ENCODE measurements around the gene LETM1.

LETM1 gene

GRCh38 chr4:1852904-1853623, 2.9 kb downstream of the LETM1 start:
- Histone ChIP-seq H3K18ac (ENCODE audit: low read length) (no peak overlapping the region), H3K27me3 (ENCODE audit: control insufficient read depth in 3 of 3, insufficient read depth in 3 of 3, low read depth in 1 of 3, low read length in 3 of 3) (peaks cover 0 to 4% (median 0%) of the 10 kb centered on the region in 3 experiments), H3K79me1 (ENCODE audit: low read depth, low read length) (peaks cover 5% of the 10 kb centered on the region), H3K4ac (ENCODE audit: low read length) (no peak overlapping the region), H3K36me3 (replicated peaks in 1 of 2; ENCODE audit: control insufficient read depth in 2 of 2, insufficient read depth in 2 of 2, low read length in 2 of 2) (peaks cover 2 to 33% of the 10 kb centered on the region in 2 donors), H3K9me3 (replicated peaks in 1 of 2; ENCODE audit: control insufficient read depth in 2 of 2, insufficient read depth in 1 of 2, low read depth in 1 of 2, low read length in 2 of 2) (no peaks in the 10 kb centered on the region), H3K4me2 (ENCODE audit: insufficient read depth, low read length, poor library complexity, severe bottlenecking) (no peak overlapping the region), H3K23ac (ENCODE audit: low read depth, low read length, poor library complexity) (no peak overlapping the region), H3K4me1 (ENCODE audit: control insufficient read depth in 2 of 2, insufficient read depth in 1 of 2, low read depth in 1 of 2, low read length in 2 of 2) (peaks cover 5 to 15% of the 10 kb centered on the region in 2 donors), H2BK12ac (ENCODE audit: low read length) (no peak overlapping the region), H3K27ac (replicated peaks; ENCODE audit: low read length) (no peak overlapping the region), H3K14ac (ENCODE audit: low read length) (no peak overlapping the region), H4K91ac (ENCODE audit: low read depth, low read length, poor library complexity) (no peak overlapping the region), H4K8ac (ENCODE audit: low read depth, low read length) (no peak overlapping the region), H2BK120ac (ENCODE audit: low read depth, low read length) (no peak overlapping the region), H2AK5ac (ENCODE audit: low read depth, low read length) (no peak overlapping the region), H3K4me3 (ENCODE audit: low read length in 2 of 2) (no peak overlapping the region), H3K9ac (ENCODE audit: low read depth, low read length, poor library complexity) (no peak overlapping the region), H2AFZ (ENCODE audit: low read length) (no peak overlapping the region), H2BK5ac (ENCODE audit: low read length) (no peak overlapping the region), H2BK15ac (ENCODE audit: low read length) (no peak overlapping the region)
- no peak for DNase-seq (ENCODE audit: low spot score)
- no CpG with 5 or more reads among the region's 9 CpGs for WGBS, 2 donors (ENCODE audit: extremely low coverage in 2 of 2, insufficient read length in 2 of 2, insufficient replicate concordance in 1 of 2)

GRCh38 chr4:1851575-1852410, 4.2 kb downstream of the LETM1 start:
- Histone ChIP-seq H2AFZ (ENCODE audit: low read length) (no peak overlapping the region), H3K27ac (replicated peaks; ENCODE audit: low read length) (no peak overlapping the region), H3K9me3 (replicated peaks in 1 of 2; ENCODE audit: control insufficient read depth in 2 of 2, insufficient read depth in 1 of 2, low read depth in 1 of 2, low read length in 2 of 2) (no peaks in the 10 kb centered on the region), H2BK12ac (ENCODE audit: low read length) (no peak overlapping the region), H3K79me1 (ENCODE audit: low read depth, low read length) (peaks cover 5% of the 10 kb centered on the region), H3K4me2 (ENCODE audit: insufficient read depth, low read length, poor library complexity, severe bottlenecking) (no peak overlapping the region), H3K9ac (ENCODE audit: low read depth, low read length, poor library complexity) (peak overlapping the region; percentile 50), H3K36me3 (replicated peaks in 1 of 2; ENCODE audit: control insufficient read depth in 2 of 2, insufficient read depth in 2 of 2, low read length in 2 of 2) (peaks cover 2 to 45% of the 10 kb centered on the region in 2 donors), H2AK5ac (ENCODE audit: low read depth, low read length) (peak overlapping the region; percentile 63), H3K4me1 (ENCODE audit: control insufficient read depth in 2 of 2, insufficient read depth in 1 of 2, low read depth in 1 of 2, low read length in 2 of 2) (peaks cover 4% of the 10 kb centered on the region in 2 donors), H2BK15ac (ENCODE audit: low read length) (no peak overlapping the region), H4K91ac (ENCODE audit: low read depth, low read length, poor library complexity) (no peak overlapping the region), H3K27me3 (ENCODE audit: control insufficient read depth in 3 of 3, insufficient read depth in 3 of 3, low read depth in 1 of 3, low read length in 3 of 3) (no peaks in the 10 kb centered on the region), H3K23ac (ENCODE audit: low read depth, low read length, poor library complexity) (no peak overlapping the region), H3K14ac (ENCODE audit: low read length) (no peak overlapping the region), H3K18ac (ENCODE audit: low read length) (no peak overlapping the region), H3K4me3 (ENCODE audit: low read length in 2 of 2) (no peak overlapping the region), H4K8ac (ENCODE audit: low read depth, low read length) (no peak overlapping the region), H2BK5ac (ENCODE audit: low read length) (no peak overlapping the region), H3K4ac (ENCODE audit: low read length) (no peak overlapping the region), H2BK120ac (ENCODE audit: low read depth, low read length) (no peak overlapping the region)
- DNase-seq (ENCODE audit: low spot score), result no peak
- no CpG with 5 or more reads among the region's 16 CpGs for WGBS, 2 donors (ENCODE audit: extremely low coverage in 2 of 2, insufficient read length in 2 of 2, insufficient replicate concordance in 1 of 2)

GRCh38 chr4:1851160-1851559, 4.8 kb downstream of the LETM1 start:
- H4K91ac ChIP-seq (ENCODE audit: low read depth, low read length, poor library complexity), result no peak overlapping the region
- no peak overlapping the region for H2BK120ac ChIP-seq (ENCODE audit: low read depth, low read length)
- H3K36me3 ChIP-seq (replicated peaks in 1 of 2; ENCODE audit: control insufficient read depth in 2 of 2, insufficient read depth in 2 of 2, low read length in 2 of 2), result peaks cover 2 to 52% of the 10 kb centered on the region in 2 donors
- H3K27me3 ChIP-seq (ENCODE audit: control insufficient read depth in 3 of 3, insufficient read depth in 3 of 3, low read depth in 1 of 3, low read length in 3 of 3), result no peaks in the 10 kb centered on the region
- H3K4me1 ChIP-seq (ENCODE audit: control insufficient read depth in 2 of 2, insufficient read depth in 1 of 2, low read depth in 1 of 2, low read length in 2 of 2), result peaks cover 3 to 4% of the 10 kb centered on the region in 2 donors
- no peak overlapping the region for H4K8ac ChIP-seq (ENCODE audit: low read depth, low read length)
- H3K18ac ChIP-seq (ENCODE audit: low read length), result no peak overlapping the region
- no peak overlapping the region for H3K4me2 ChIP-seq (ENCODE audit: insufficient read depth, low read length, poor library complexity, severe bottlenecking)
- H3K4me3 ChIP-seq (ENCODE audit: low read length in 2 of 2), result no peak overlapping the region
- DNase-seq (ENCODE audit: low spot score), result no peak
- H3K14ac ChIP-seq (ENCODE audit: low read length), result peak overlapping the region; percentile 71
- H3K9ac ChIP-seq (ENCODE audit: low read depth, low read length, poor library complexity), result no peak overlapping the region
- no peak overlapping the region for H2BK5ac ChIP-seq (ENCODE audit: low read length)
- WGBS, 2 donors (ENCODE audit: extremely low coverage in 2 of 2, insufficient read length in 2 of 2, insufficient replicate concordance in 1 of 2), result no CpG with 5 or more reads among the region's 11 CpGs
- H3K79me1 ChIP-seq (ENCODE audit: low read depth, low read length), result peaks cover 5% of the 10 kb centered on the region
- H2BK15ac ChIP-seq (ENCODE audit: low read length), result no peak overlapping the region
- H3K27ac ChIP-seq (replicated peaks; ENCODE audit: low read length), result no peak overlapping the region
- H3K23ac ChIP-seq (ENCODE audit: low read depth, low read length, poor library complexity), result peak overlapping the region; percentile 73
- H2BK12ac ChIP-seq (ENCODE audit: low read length), result no peak overlapping the region
- no peak overlapping the region for H2AFZ ChIP-seq (ENCODE audit: low read length)
- no peak overlapping the region for H3K4ac ChIP-seq (ENCODE audit: low read length)
- H2AK5ac ChIP-seq (ENCODE audit: low read depth, low read length), result peak overlapping the region; percentile 63
- no peaks in the 10 kb centered on the region for H3K9me3 ChIP-seq (replicated peaks in 1 of 2; ENCODE audit: control insufficient read depth in 2 of 2, insufficient read depth in 1 of 2, low read depth in 1 of 2, low read length in 2 of 2)

GRCh38 chr4:1850276-1850675, 5.7 kb downstream of the LETM1 start:
- peaks cover 5% of the 10 kb centered on the region for H3K79me1 ChIP-seq (ENCODE audit: low read depth, low read length)
- H2BK15ac ChIP-seq (ENCODE audit: low read length), result no peak overlapping the region
- H2AK5ac ChIP-seq (ENCODE audit: low read depth, low read length), result no peak overlapping the region
- H3K9ac ChIP-seq (ENCODE audit: low read depth, low read length, poor library complexity), result no peak overlapping the region
- no peaks in the 10 kb centered on the region for H3K9me3 ChIP-seq (replicated peaks in 1 of 2; ENCODE audit: control insufficient read depth in 2 of 2, insufficient read depth in 1 of 2, low read depth in 1 of 2, low read length in 2 of 2)
- H3K18ac ChIP-seq (ENCODE audit: low read length), result no peak overlapping the region
- no peak overlapping the region for H2BK12ac ChIP-seq (ENCODE audit: low read length)
- no peak overlapping the region for H3K4me3 ChIP-seq (ENCODE audit: low read length in 2 of 2)
- no peak overlapping the region for H3K4me2 ChIP-seq (ENCODE audit: insufficient read depth, low read length, poor library complexity, severe bottlenecking)
- peak overlapping the region; percentile 13 for H2BK5ac ChIP-seq (ENCODE audit: low read length)
- H4K8ac ChIP-seq (ENCODE audit: low read depth, low read length), result no peak overlapping the region
- H2AFZ ChIP-seq (ENCODE audit: low read length), result no peak overlapping the region
- no peak overlapping the region for H3K4ac ChIP-seq (ENCODE audit: low read length)
- H3K14ac ChIP-seq (ENCODE audit: low read length), result no peak overlapping the region
- H3K4me1 ChIP-seq (ENCODE audit: control insufficient read depth in 2 of 2, insufficient read depth in 1 of 2, low read depth in 1 of 2, low read length in 2 of 2), result peaks cover 2 to 3% of the 10 kb centered on the region in 2 donors
- H3K27me3 ChIP-seq (ENCODE audit: control insufficient read depth in 3 of 3, insufficient read depth in 3 of 3, low read depth in 1 of 3, low read length in 3 of 3), result no peaks in the 10 kb centered on the region
- no peak overlapping the region for H3K27ac ChIP-seq (replicated peaks; ENCODE audit: low read length)
- no peak for DNase-seq (ENCODE audit: low spot score)
- no peak overlapping the region for H2BK120ac ChIP-seq (ENCODE audit: low read depth, low read length)
- H3K36me3 ChIP-seq (replicated peaks in 1 of 2; ENCODE audit: control insufficient read depth in 2 of 2, insufficient read depth in 2 of 2, low read length in 2 of 2), result peaks cover 2 to 60% of the 10 kb centered on the region in 2 donors
- H3K23ac ChIP-seq (ENCODE audit: low read depth, low read length, poor library complexity), result no peak overlapping the region
- no peak overlapping the region for H4K91ac ChIP-seq (ENCODE audit: low read depth, low read length, poor library complexity)
- WGBS, 2 donors (ENCODE audit: extremely low coverage in 2 of 2, insufficient read length in 2 of 2, insufficient replicate concordance in 1 of 2), result no CpG with 5 or more reads among the region's 10 CpGs

All from neuronal stem cell (in vitro differentiated cells).